Astrocyte (in vitro differentiated cells and primary cell): Measurements from ENCODE around the gene APBB2. TPM values are rescaled to one million over a fixed set of nuclear protein-coding genes. Genes with fewer than 3 reads are reported as not detected.

ENCODE experiments used
- DNase-seq: peaks from one replicate; pipeline ENCODE4 v3.0.0-alpha.2; 2010; ENCODE audit warnings: low read depth
- FAIRE-seq: peaks from 2 replicates; lab custom pipeline; 2011; peaks lifted over from hg19 to GRCh38; lab: Jason Lieb, UNC
- H2AFZ ChIP-seq: 2 replicates; pipeline ENCODE4 v1.6.0; 2012; ENCODE audit warnings: low read depth, low read length, inconsistent platforms
- H3K27ac ChIP-seq: 2 replicates; pipeline ENCODE4 v1.5.1; 2011; ENCODE audit warnings: low read depth, low read length, inconsistent platforms
- H3K27me3 ChIP-seq: 2 replicates; pipeline ENCODE4 v1.6.0; 2011; ENCODE audit warnings: low read length, inconsistent platforms; ENCODE audit not compliant: insufficient read depth
- H3K36me3 ChIP-seq: 2 replicates; pipeline ENCODE4 v1.5.1; 2011; ENCODE audit warnings: low read length, inconsistent platforms; ENCODE audit not compliant: insufficient read depth
- H3K4me1 ChIP-seq: 2 replicates; pipeline ENCODE4 v1.5.1; 2011; ENCODE audit warnings: low read length, inconsistent platforms; ENCODE audit not compliant: insufficient read depth
- H3K4me2 ChIP-seq: 2 replicates; pipeline ENCODE4 v1.6.0; 2012; ENCODE audit warnings: low read length, inconsistent platforms
- H3K4me3 ChIP-seq: 2 replicates; pipeline ENCODE4 v1.5.1; 2011; ENCODE audit warnings: low read depth, mild to moderate bottlenecking, low read length, inconsistent platforms; ENCODE audit not compliant: insufficient read depth
- H3K79me2 ChIP-seq: 2 replicates; pipeline ENCODE4 v1.6.0; 2012; ENCODE audit warnings: mild to moderate bottlenecking, low read length, inconsistent platforms; ENCODE audit not compliant: insufficient read depth
- H3K9ac ChIP-seq: 2 replicates; pipeline ENCODE4 v1.6.0; 2012; ENCODE audit warnings: mild to moderate bottlenecking, low read length, inconsistent platforms
- H3K9me3 ChIP-seq: 2 replicates; pipeline ENCODE4 v1.5.1; 2012; ENCODE audit warnings: low read depth, mild to moderate bottlenecking, low read length, inconsistent platforms; ENCODE audit not compliant: insufficient read depth
- H4K20me1 ChIP-seq: 2 replicates; pipeline ENCODE4 v1.6.0; 2012; ENCODE audit warnings: low read length, inconsistent platforms; ENCODE audit not compliant: insufficient read depth
- H3K27ac Mint-ChIP-seq: one replicate; pipeline ENCODE4 v1.8.0; 2021; ENCODE audit warnings: mild to moderate bottlenecking, mixed read lengths; ENCODE audit not compliant: unreplicated experiment
- H3K27me3 Mint-ChIP-seq: one replicate; pipeline ENCODE4 v1.8.0; 2021; ENCODE audit warnings: low read depth, mixed read lengths; ENCODE audit not compliant: unreplicated experiment
- H3K36me3 Mint-ChIP-seq: one replicate; pipeline ENCODE4 v1.8.0; 2021; ENCODE audit warnings: low read depth, mixed read lengths; ENCODE audit not compliant: unreplicated experiment
- H3K4me1 Mint-ChIP-seq: one replicate; pipeline ENCODE4 v1.8.0; 2021; ENCODE audit warnings: low read depth, mixed read lengths; ENCODE audit not compliant: unreplicated experiment
- H3K4me3 Mint-ChIP-seq: one replicate; pipeline ENCODE4 v1.8.0; 2021; ENCODE audit warnings: mild to moderate bottlenecking, moderate library complexity, mixed read lengths; ENCODE audit not compliant: unreplicated experiment
- H3K9me3 Mint-ChIP-seq: one replicate; pipeline ENCODE4 v1.8.0; 2021; ENCODE audit warnings: mild to moderate bottlenecking, mixed read lengths; ENCODE audit not compliant: unreplicated experiment
- EZH2 ChIP-seq: IDR thresholded peaks from 2 replicates; pipeline ENCODE4 v1.6.1; 2012; ENCODE audit warnings: mild to moderate bottlenecking, low read length, inconsistent platforms; ENCODE audit not compliant: insufficient read depth
- total RNA-seq: library from RNA; stranded (reverse); gene quantifications from 2 replicates; pipeline ENCODE4 v1.2.1, GENCODE V29; 2021
- TF ChIP-seq, protein P1 (sequence below): IDR thresholded peaks from 2 replicates; pipeline ENCODE4 v1.5.1; 2011; ENCODE audit warnings: low read depth, mild to moderate bottlenecking, inconsistent platforms, low read length, moderate library complexity; ENCODE audit not compliant: insufficient read depth

Gene APBB2
- total RNA-seq, 1 donor from 2014 or later = 173 TPM

DNA sequence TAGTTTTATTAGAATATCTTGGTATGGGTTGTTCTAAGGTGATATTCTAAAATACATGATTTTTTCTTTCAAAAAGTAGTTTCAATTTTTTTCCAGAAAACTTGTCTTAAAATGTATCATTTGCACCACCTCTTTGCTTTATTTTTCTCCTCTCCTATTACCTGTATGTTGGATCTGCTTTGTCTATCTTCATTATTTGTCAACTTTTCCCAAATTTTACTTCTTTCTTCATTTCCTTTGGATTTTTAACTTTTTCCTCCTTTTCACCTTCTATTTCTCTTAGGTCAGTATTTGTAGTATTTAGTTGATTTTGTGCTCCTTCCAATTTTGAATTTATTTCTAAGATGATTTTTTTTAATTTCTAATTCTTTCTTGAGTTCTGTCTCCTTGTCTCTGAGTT is 169.6 kb downstream of the APBB2 start:
- peaks cover 6% of the 10 kb centered on the region for H3K9me3 Mint-ChIP-seq
- FAIRE-seq = no peak

DNA sequence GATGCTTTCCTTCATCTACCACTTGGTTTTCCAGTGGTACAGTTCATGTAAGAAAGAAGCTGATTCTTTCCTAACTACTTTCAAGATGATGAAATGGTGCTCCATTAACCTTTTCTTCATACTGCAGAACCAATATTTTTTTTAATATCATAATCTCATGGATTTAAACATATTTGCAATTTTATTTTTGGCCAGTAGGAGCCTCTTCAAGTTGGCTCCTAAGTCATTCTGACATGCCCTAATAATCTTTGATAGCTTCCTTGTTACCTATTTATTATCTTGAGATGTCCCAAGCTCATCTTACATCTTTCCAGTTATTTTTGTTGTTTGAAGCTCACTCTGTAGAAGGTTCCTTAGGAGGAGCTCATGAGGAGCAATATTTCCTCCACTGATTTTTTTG is 170.2 kb downstream of the APBB2 start:
- no peaks in the 10 kb centered on the region for H3K4me1 ChIP-seq

More for the DNA sequence above, 169.6 kb downstream of the APBB2 start:
- Histone ChIP-seq H3K27ac (no peak overlapping the region), H3K36me3 (no peaks in the 10 kb centered on the region), H3K4me3 (no peak overlapping the region), H4K20me1 (peaks cover 13% of the 10 kb centered on the region), H3K4me1 (no peaks in the 10 kb centered on the region), H3K9me3 (no peaks in the 10 kb centered on the region), H2AFZ (no peak overlapping the region), H3K9ac (no peak overlapping the region), H3K27me3 (no peaks in the 10 kb centered on the region), H3K79me2 (peaks cover 10% of the 10 kb centered on the region), H3K4me2 (no peak overlapping the region)
- Mint-ChIP-seq H3K4me3 (no peak overlapping the region), H3K27ac (no peak overlapping the region), H3K4me1 (peaks cover 2% of the 10 kb centered on the region), H3K27me3 (no peaks in the 10 kb centered on the region), H3K36me3 (peaks cover 32% of the 10 kb centered on the region)
- no peak for DNase-seq
- TF ChIP-seq EZH2 = no peak
- TF ChIP-seq, protein P1, sequence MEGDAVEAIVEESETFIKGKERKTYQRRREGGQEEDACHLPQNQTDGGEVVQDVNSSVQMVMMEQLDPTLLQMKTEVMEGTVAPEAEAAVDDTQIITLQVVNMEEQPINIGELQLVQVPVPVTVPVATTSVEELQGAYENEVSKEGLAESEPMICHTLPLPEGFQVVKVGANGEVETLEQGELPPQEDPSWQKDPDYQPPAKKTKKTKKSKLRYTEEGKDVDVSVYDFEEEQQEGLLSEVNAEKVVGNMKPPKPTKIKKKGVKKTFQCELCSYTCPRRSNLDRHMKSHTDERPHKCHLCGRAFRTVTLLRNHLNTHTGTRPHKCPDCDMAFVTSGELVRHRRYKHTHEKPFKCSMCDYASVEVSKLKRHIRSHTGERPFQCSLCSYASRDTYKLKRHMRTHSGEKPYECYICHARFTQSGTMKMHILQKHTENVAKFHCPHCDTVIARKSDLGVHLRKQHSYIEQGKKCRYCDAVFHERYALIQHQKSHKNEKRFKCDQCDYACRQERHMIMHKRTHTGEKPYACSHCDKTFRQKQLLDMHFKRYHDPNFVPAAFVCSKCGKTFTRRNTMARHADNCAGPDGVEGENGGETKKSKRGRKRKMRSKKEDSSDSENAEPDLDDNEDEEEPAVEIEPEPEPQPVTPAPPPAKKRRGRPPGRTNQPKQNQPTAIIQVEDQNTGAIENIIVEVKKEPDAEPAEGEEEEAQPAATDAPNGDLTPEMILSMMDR = no peak

DNA sequence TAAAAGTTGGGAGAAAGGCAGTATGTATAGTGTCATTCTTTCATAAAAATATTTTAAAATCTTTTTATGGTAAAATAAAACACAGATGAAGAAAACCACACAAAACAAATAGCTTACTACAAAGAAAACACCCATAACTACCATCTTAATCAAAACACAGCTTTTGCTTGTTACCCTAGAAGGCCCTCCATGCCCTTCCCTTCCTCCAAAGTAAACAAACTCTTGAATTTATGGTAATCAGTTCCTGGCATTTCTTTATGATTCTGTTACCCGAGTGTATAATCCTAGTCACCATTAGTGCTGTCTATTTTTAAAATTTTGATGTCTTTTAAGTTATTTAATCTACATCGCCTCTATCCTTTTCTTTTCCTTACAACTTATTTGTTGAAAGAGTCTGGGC is 170.9 kb downstream of the APBB2 start:
- H3K9me3 Mint-ChIP-seq = peaks cover 6% of the 10 kb centered on the region
- Histone ChIP-seq H4K20me1 (peaks cover 13% of the 10 kb centered on the region), H2AFZ (no peak overlapping the region), H3K4me1 (no peaks in the 10 kb centered on the region), H3K9ac (no peak overlapping the region), H3K36me3 (no peaks in the 10 kb centered on the region), H3K27me3 (no peaks in the 10 kb centered on the region), H3K27ac (no peak overlapping the region), H3K4me3 (no peak overlapping the region), H3K79me2 (peaks cover 10% of the 10 kb centered on the region), H3K9me3 (no peaks in the 10 kb centered on the region), H3K4me2 (no peak overlapping the region)
- no peak for DNase-seq
- peaks cover 36% of the 10 kb centered on the region for H3K36me3 Mint-ChIP-seq
- H3K27me3 Mint-ChIP-seq = no peaks in the 10 kb centered on the region
- no peak overlapping the region for H3K4me3 Mint-ChIP-seq
- TF ChIP-seq EZH2 = no peak
- TF ChIP-seq, protein P1 = no peak
- H3K27ac Mint-ChIP-seq = peak overlapping the region; percentile 29
- peaks cover 2% of the 10 kb centered on the region for H3K4me1 Mint-ChIP-seq
- no peak for FAIRE-seq

More for the DNA sequence above, 170.2 kb downstream of the APBB2 start:
- H3K9ac ChIP-seq = no peak overlapping the region
- no peak overlapping the region for H3K4me3 ChIP-seq
- FAIRE-seq = no peak
- H3K9me3 ChIP-seq = no peaks in the 10 kb centered on the region
- Mint-ChIP-seq H3K27ac (no peak overlapping the region), H3K36me3 (peaks cover 34% of the 10 kb centered on the region), H3K27me3 (no peaks in the 10 kb centered on the region), H3K9me3 (peaks cover 6% of the 10 kb centered on the region), H3K4me3 (no peak overlapping the region), H3K4me1 (peaks cover 4% of the 10 kb centered on the region)
- no peak overlapping the region for H2AFZ ChIP-seq
- TF ChIP-seq, protein P1 = no peak
- no peak for TF ChIP-seq EZH2
- H3K27ac ChIP-seq = no peak overlapping the region
- no peaks in the 10 kb centered on the region for H3K27me3 ChIP-seq
- H3K79me2 ChIP-seq = peaks cover 10% of the 10 kb centered on the region
- H3K36me3 ChIP-seq = no peaks in the 10 kb centered on the region
- no peak for DNase-seq
- no peak overlapping the region for H3K4me2 ChIP-seq
- peaks cover 13% of the 10 kb centered on the region for H4K20me1 ChIP-seq
